Right renal cortex interstitium (tissue), 3 donors: ENCODE results near the gene UNC5A. TPM values are rescaled to one million over a fixed set of nuclear protein-coding genes. Genes with fewer than 3 reads are reported as not detected.

ENCODE experiments used
- DNase-seq, 3 donors: peaks; one replicate each; pipeline ENCODE4 v3.0.0-alpha.2; 2013; ENCODE audit warnings: low read depth in 3 of 3, low spot score in 2 of 3
- polyA plus RNA-seq, 3 donors: library from polyadenylated mRNA; unstranded; fragments of 120-200 nt; gene quantifications; one replicate each; pipeline ENCODE4 v1.2.1, GENCODE V29; 2013; ENCODE audit not compliant: insufficient read length in 3 of 3

Gene UNC5A
- polyA plus RNA-seq, 3 donors = 0.10 to 0.14 (median 0.10) TPM

DNA sequence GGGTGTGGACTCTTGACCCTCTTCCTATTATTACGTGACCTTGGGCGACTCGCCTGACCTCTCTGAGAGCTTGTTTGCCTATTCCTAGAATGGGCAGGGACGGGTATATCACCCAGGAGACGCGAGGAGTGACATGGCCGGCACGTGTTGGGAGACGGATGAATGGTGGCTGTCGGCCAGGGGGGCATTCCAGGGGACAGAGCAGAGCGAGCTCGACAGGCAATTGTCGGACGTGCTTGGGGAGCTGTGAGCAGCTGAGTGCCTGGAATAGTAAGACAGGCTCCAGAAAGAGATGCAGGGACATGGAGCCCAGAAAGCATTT is 29.3 kb upstream of the UNC5A start:
- no peak for DNase-seq

DNA sequence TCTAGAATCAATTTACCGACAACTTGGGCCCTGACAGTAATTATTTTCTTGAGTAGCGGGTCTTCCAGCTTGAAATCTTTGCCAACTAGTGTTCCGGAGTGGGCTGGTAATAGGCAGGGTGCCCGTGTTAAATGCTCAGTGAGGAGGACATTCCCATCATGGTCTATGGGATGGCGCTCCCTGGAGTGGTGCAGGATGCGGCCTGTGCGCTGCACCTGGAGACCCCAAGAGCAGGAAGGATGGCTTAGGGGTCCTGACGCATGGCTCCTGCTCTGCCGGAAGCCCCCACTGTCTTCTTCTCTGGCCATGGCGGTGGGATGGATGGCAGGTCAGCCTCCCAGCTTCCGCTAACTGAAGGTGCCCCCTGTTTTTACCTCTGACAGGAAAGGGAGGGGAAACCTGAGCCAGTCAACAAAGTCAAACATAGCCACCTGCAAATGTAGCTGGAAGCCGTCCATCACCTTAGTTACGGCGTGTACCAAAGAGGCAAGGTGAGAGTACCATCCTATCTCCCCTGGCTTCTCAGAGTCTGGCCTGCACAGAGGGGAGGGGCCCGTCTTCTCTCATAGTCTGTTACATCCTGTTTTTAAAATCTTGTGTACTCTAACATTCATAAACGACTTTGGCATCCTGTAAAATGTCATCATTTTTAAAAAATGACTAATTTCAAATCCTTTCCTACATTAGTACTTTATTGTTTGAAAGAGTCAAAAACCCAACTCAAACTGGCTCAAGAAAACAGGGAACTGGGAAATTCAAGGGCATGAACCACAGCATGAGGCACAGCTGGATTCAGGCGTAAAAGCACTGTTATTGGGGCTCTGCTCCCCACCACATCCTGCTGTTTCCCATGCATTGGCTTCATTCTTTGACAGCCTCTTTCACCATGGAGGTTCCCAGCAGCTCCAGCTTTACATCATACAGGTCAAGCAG is 28.5 kb upstream of the UNC5A start:
- DNase-seq = no peak

GRCh38 chr5:176784218-176785165 is 25.9 kb upstream of the UNC5A start:
- DNase-seq = no peak

DNA sequence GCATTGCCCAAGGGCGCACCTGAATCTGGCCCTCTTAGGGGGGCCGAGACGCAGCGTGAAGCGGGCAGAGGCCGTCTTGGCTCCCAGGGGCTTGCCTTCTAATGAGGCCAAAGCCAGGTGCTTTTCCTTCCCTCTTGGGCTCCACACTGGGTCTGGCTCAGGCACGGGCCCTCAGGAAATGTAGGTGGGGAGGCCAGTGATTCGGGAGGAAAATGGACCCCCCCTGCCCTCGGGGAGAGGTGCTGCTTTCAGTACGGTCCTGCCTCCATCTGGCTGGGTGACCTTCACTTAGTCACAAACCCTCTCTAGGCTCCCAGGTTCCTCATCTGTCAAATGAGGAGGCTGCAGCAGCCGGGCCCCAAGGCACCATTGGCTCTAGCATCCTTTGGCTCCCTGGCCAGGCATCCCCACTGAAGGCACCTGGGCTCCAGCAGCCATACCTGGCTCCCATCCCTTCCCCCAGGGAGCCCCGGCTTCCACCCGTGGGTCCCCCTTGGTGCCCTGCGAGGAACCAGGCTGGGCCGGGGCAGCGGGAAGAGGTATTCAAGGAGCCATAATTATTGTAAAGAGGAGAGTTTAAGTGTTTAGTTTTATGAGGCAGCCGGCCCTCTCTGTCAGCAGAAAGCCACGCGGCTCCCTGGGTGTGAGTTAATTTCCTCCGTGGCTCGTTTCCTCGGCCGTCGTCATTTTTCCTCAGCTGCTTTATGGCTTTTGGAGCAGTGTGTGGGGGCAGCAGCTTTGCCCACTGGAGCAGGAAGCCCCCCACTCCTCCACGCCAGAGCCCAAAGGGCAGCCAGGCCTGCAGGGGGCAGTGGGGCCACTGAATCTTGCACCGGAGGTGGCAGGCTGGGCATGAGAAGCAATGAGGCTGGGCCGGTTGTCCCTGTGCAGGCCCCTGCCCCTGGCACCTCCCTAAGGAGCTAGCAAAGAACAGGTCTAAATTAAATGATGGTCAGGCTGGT is 24.9 kb upstream of the UNC5A start:
- DNase-seq = no peak

DNA sequence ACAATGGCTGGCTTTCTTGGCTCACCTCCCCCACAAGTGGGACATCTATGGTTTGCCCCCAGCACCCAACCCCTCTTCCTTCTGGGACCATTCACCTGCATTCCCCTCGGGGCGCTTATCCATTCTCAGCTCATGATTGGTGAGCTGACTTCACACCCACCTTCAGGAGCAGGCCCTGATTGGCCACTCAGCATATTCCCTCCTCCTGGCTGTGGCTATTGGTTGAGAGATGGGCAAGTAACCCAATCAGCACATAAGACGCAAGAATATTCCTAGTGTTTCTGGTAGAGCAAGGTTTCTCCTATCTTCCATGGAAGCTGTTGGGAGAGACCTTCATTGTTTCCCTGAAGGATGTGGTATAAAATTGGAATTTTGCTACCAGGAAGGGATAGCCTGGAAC is 22.7 kb upstream of the UNC5A start:
- no peak for DNase-seq

DNA sequence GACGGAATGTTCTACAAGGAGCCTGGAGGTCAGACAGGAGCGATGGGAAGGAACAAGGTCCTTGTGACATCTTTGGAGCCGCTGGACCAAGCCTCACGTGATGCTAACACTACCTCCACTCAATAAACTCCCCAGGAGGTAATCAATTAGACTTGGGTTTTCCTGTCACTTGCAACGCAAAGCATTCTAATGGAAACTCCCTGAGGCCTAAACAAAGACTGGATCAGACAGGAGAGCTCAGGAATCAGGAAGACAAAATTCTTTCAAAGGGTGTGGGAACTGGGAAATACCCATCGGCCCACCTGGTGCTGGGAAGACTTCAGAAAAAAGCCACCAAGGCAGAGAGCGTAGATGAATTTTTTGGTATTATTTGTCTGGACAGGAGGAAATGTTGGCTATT is 22.3 kb upstream of the UNC5A start:
- no peak for DNase-seq

DNA sequence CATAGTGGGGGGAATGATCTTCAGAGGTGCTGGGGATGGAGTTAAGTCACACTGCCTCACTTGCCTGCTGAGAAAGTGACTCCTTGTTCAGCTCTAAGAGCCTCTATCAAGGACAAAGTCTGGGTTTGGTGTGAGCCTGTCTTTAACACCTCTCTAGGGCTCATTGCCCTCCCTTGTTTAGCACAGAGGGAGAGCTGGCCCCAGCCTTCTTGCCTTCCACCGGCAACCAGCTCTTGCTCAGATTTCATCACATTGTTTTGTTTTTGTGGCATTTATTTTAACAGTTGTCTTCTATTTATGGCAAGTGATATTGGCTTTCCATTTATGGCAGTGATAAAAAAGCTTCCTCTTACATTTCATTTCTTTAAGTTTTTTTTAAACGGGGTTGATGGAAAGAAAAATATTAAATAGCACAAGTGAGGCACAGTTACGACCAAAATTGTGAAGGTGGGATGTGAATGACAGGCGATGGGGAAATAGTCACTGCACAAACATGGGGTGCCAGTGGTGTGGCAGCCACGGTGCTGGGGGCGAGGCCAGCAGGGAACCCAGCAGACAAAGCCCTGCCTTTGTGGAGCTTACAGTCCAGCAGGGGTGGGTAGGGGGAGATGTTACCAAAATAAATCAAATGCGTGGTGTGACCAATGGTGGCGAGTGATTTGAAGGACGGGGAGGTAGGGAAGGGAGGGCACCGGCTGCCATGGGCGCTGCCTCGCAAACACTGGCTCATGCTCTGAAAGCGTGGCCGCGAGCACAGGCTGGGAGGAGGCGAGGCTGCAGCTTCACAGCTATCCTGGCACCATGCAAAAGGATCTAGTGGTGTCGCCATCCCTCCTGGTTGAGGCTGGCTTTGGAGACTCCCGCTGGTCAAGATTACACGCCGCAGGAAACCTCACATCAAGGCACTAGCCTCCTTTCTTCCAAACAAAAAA is 21.2 kb upstream of the UNC5A start:
- DNase-seq = no peak

- no peak for DNase-seq
Measured at GRCh38 chr5:176789873-176790615, 20.3 kb upstream of the UNC5A start.

DNA sequence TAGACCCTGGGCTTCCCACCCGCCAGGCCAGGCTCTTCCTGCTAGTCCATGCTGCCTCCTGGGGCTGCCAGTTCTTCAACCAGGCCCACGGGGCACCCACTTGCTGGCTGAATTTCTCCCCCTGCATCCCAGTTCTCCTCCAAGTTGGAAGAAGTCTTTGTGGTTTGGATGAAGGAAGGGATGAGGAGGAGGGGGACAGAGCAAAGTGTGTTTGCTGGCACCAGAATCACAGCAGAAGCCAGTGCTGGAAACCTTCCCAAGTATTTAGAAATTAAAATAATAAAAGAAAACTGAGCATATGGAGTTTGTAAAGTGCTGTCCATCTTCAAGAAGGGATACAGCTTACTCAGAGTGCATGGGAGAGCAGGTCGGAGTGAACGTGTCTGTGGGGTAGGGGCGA is 19.4 kb upstream of the UNC5A start:
- DNase-seq = no peak

DNA sequence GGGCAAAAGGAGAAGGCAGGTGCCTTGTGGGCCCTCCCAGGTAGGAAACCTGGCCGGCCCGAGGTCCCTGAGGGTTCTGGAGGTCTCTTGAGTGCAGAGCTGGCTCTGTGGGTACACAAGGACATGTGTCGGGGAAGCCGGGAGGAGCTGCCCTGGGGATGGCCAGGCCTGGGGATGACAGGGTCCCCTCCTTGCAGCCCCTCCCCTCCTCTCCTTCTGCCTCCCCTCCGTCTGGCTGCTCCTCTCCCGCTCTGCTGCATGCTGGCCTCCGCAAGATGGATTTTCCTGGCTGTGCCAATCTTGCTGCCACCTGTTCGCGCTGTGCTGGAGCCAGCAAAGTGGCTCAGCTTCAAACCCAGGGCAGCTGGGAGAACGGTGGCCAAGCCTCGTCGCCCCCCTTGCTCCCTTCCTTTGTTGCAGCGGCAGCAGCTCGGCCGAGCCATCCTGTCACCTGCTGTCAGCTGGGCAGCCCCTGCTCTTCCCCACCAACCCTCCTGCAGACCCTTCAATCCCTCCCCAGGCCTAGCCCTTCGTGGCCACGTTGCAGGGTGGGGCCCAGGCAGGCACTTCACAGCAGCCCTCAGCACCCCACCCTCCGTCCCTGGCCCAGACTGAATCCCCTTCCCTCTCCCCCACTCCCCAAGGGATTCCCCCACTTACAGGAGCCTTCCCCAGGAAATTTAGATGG is 17.6 kb upstream of the UNC5A start:
- DNase-seq = no peak

- DNase-seq = no peak
Measured at GRCh38 chr5:176793343-176793699, 17.0 kb upstream of the UNC5A start.

DNA sequence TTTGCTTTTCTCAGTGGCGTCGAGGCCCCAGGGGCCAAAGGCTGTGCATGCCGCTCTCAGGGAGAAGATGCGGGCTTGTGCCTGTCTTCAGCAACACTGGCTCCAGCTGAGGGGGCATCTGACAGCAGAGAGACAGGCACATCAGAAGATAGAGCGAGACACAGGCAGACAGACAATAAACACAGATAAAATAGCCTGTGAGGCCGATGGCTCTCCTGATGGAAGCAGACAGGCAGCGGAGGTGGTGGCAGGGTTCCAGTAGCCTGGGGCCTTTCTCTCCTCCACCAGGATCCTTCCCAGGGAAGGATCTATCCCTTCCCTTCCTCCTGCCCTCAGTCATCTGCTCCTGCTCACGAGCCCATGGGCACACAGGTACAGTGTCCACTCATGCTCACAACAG is 16.6 kb upstream of the UNC5A start:
- DNase-seq = no peak

DNA sequence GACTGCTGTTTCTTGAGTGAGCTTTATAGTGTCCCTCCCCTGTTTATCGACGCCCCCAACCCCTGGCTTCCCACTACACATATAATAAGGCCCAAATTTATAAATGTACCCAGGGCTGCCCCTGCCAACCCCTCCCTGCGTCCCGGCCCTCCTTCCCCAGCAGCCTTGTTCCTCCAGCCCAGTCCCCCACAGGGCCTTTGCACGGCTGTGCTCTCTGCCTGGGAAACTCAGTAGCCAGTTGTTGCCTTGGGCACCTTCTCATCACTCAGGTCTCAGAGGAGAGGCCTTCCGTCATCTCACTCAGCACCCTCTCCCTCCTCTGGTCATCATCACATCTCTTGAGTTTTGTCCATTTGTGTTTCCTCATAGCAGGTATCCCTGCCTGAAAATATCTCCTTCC is 15.8 kb upstream of the UNC5A start:
- no peak for DNase-seq

- no peak for DNase-seq
Measured at GRCh38 chr5:176796411-176796810, 13.9 kb upstream of the UNC5A start.

DNA sequence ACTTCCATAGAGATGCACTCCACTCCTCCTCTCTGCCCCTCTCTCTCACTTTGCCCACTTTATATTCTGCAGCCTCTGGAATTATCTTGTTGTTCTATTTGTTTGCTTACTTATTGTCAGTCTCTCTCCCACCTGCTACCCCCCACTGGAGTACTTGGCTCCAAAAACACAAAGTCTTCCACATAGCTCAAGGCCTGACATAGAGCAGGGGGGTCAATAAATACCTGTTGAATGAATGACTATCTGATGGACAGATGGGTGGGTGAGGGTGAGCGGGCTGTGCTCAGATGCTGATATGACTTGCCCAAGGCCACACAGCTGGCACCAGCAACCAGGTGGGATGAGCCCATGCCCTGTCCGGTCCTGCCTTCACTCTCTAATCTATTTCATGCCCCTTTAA is 13.4 kb upstream of the UNC5A start:
- no peak for DNase-seq

- DNase-seq = no peak
Measured at GRCh38 chr5:176797456-176798050, 12.8 kb upstream of the UNC5A start.

DNA sequence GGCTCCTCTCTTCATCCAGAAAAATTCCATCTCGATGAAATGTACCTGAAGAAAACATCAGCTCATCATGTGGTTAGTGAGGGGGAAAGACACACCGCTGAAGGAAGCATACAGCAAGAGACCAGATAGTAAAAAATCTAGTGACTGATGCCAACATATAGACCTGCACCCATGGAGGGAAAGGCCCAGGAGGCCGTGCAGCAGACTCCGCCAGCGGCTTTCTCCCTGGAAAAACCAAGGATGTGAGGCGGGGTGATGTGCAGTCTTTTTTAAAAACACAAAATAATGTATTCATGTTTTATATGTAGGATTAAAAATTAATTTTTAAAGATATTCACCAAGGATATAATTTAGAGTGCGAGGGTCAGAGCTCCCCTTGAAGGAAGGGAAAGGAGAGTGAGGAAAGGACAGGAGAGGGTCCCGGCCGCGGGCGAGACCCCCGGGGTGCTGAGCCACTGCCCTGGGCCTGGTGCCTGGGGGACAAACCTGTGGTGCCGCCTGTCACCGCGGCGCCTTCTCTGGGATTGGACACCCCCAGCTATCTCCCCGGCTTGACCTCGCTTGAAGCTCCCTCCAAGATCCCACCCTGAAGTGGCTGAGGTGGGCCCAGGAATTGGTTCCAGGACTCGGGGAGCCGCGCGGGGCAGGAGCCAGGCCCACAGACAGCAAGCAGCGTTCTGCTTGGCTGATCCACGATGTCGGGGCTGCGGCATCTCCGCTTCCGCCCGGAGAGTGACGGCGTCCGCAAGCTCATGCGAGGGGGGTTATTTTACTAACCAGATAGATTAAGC is 12.1 kb upstream of the UNC5A start:
- DNase-seq = no peak
